Muscle of back (tissue), 13 donors: ENCODE data around the gene CRTC2. TPM values are rescaled to one million over a fixed set of nuclear protein-coding genes. Genes with fewer than 3 reads are reported as not detected.
"Not testable (repeated sequence)": the region's sequence is repeated elsewhere in the genome, so short reads cannot be mapped to it uniquely, and the experiment has no call there.

Source experiments
- DNase-seq, 3 donors: peaks; one replicate each; pipeline versions ENCODE4 v3.0.0 to v3.0.0-alpha.2; 2013
- long read RNA-seq, 9 donors: transcript quantifications; one replicate each; lab custom pipeline, GENCODE V29; 2026
- polyA plus RNA-seq, 10 donors: library from polyadenylated mRNA; unstranded; fragments of 120-200 nt; gene quantifications; one replicate each; pipeline ENCODE4 v1.2.1, GENCODE V29; 2013; ENCODE audit not compliant: insufficient read length in 10 of 10

The CRTC2 gene, protein sequence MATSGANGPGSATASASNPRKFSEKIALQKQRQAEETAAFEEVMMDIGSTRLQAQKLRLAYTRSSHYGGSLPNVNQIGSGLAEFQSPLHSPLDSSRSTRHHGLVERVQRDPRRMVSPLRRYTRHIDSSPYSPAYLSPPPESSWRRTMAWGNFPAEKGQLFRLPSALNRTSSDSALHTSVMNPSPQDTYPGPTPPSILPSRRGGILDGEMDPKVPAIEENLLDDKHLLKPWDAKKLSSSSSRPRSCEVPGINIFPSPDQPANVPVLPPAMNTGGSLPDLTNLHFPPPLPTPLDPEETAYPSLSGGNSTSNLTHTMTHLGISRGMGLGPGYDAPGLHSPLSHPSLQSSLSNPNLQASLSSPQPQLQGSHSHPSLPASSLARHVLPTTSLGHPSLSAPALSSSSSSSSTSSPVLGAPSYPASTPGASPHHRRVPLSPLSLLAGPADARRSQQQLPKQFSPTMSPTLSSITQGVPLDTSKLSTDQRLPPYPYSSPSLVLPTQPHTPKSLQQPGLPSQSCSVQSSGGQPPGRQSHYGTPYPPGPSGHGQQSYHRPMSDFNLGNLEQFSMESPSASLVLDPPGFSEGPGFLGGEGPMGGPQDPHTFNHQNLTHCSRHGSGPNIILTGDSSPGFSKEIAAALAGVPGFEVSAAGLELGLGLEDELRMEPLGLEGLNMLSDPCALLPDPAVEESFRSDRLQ
- polyA plus RNA-seq: 10 to 100 TPM; 16.2 to 30.6 (median 21.2) TPM
- long read RNA-seq, donor 1: 0 reads
- long read RNA-seq, donor 2, partial matches to known transcripts: 0 of 2 reads
- long read RNA-seq, donor 2, other reads (novel, unspliced or antisense): 0 of 2 reads
- long read RNA-seq, donor 3: 0 reads
- long read RNA-seq, donor 4: 0 reads
- long read RNA-seq, donor 5, partial matches to known transcripts: 5 of 6 reads
- long read RNA-seq, donor 5, other reads (novel, unspliced or antisense): 0 of 6 reads
- long read RNA-seq, donor 6, partial matches to known transcripts: 0 of 1 reads
- long read RNA-seq, donor 6, other reads (novel, unspliced or antisense): 0 of 1 reads
- long read RNA-seq, donor 7, partial matches to known transcripts: 0 of 2 reads
- long read RNA-seq, donor 7, other reads (novel, unspliced or antisense): 0 of 2 reads
- long read RNA-seq, donor 8, partial matches to known transcripts: 0 of 1 reads
- long read RNA-seq, donor 8, other reads (novel, unspliced or antisense): 0 of 1 reads
- long read RNA-seq, donor 9, partial matches to known transcripts: 0 of 1 reads
- long read RNA-seq, donor 9, other reads (novel, unspliced or antisense): 0 of 1 reads

DNA sequence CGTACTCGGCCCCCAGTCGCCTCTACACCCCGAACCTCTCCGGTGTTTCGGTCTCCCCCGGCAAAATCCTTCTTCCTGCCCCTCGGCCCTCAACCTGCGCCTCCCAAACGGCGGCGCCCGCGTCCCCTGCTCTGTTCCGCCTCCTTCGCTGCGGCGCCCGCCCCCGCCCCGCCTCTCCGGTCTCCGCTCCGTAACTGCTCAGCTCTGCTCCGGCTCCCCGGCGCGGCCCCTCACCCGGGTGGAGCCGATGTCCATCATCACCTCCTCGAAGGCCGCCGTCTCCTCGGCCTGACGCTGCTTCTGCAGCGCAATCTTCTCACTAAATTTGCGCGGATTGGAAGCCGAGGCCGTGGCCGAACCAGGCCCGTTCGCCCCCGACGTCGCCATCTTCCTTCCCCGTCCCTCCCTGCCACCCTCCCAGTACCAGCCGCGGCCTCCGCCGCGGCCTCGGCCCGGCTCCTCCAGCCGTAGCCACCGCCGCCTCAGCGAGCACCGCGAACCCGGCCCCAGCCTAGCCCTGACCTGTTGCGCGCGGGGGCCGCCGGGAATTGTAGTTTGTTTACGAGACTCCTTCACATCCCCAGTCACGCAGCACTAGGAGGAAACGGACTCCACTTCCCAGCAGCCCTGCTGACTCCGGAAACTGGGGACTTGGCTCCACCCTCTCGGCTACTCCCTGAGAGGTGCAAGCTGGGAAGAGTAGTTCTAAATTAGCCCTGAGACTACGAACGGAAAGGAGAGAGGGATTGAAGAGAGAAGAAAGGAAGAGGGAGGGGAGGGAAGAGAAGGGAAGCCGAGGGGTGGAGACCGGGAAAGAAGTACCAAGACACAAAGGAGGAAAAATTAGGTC is at the start of gene CRTC2:
CRTC2 (minus strand) TSS at position 502 of the 850 bp plus-strand sequence; CDS start at position 387, 115 bp downstream.
- DNase-seq: peak; percentile 98 to 99 (median 98)

DNA sequence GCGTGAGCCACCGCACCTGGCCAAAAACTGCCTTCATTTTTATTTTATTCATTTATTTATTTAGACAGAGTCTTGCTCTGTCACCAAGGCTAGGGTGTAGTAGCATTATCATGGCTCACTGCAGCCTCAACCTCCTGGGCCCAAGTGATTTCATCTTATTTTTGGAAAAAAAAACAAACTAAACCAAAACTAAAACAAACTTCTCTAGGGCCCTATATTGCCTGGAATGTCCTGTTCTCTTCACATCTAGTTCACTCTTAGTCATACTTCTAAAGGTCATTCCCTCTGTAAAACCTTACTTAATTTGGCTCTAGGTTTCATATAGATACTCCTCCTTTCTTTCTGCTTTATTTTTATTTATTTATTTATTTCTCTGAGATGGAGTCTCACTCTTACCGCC is 47.7 kb upstream of the CRTC2 start:
- no peak for DNase-seq

DNA sequence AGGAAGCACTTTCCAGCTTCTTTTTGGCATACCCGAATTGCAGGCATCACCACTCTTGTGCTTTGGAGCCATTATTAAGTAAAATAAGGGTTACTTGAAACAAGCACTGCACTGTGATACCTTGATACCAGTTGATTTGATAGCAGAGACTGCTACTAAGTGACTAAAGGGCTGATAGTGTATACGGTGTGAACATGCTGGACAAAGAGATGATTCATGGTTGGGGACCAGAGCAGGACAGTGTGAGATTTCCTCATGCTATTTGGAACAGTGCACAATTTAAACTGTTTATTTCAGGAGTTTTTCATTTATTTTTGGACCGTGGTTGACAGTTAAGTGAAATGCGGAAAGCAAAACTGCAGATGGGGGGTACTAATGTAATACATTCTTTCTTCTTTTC is 42.0 kb upstream of the CRTC2 start:
- no peak for DNase-seq

DNA sequence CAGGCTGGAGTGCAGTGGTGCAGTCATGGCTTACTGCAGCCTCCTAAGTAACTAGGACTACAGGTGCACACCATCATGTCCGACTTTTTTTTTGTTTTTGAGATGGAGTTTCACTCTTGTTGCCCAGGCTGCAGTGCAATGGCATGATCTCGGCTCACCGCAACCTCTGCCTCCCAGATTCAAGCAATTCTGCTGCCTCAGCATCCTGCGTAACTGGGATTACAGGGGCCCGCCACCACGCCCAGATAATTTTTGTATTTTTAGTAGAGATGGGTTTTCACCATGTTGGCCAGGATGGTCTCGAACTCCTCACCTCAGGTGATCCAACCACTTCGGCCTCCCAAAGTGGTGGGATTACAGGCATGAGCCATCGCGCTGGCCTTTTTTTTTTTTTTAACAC is 38.5 kb upstream of the CRTC2 start:
- not testable (repeated sequence) for DNase-seq

DNA sequence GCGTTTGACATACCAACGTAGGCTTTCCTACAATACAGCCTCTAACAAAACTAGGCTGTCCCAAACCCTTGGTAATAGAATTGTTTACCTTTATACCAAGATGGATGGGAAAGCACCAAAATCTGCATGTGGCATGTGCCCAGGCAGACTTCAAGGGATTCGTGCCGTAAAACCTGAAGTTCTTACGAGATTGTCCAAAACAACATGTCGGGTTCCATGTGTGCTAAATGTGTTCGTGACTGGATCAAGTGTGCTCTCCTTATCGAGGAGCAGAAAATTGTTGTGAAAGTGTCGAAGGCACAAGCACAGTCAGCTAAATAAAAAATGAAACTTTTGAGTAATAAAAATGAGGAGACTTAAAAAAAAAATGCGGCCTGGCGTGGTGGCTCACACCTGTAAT is 37.2 kb upstream of the CRTC2 start:
- no peak for DNase-seq

DNA sequence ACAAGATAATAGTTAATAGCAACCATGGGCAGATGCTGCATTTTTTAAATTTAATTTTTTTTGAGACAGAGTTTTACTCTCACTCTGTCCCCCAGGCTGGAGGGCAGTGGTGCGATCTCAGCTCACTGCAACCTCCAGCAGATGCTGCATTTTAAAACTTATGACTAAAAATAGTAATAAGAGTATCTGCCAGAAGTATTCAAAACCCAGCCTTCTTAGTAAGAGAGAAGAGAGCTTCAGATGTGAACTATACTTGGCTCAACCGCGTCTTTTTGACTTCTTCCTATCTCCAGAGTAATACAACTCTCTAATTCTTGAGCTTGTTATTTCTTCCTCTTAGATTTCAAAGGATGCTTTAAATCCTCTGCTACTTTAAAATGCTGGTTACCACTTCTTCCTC is 36.8 kb upstream of the CRTC2 start:
- DNase-seq: no peak

DNA sequence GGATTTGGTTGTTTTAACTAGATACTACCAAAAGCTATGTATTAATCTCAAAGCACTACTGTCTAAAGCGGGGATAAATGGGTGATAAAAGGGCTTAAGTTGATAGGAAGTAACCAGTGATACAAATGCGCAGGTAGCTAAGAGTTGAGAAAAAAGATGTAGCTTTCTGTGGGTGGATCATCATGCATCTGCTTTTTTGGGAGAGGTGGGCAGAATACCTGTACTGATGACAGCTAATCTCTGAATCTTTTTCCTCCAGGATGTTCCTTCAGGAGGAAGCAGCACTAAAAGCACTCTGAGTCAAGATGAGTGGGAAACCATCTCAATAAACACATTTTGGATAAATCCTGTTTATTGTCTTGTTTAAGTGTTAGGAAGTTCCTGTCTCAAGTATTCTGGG is 33.4 kb upstream of the CRTC2 start:
- DNase-seq: no peak

DNA sequence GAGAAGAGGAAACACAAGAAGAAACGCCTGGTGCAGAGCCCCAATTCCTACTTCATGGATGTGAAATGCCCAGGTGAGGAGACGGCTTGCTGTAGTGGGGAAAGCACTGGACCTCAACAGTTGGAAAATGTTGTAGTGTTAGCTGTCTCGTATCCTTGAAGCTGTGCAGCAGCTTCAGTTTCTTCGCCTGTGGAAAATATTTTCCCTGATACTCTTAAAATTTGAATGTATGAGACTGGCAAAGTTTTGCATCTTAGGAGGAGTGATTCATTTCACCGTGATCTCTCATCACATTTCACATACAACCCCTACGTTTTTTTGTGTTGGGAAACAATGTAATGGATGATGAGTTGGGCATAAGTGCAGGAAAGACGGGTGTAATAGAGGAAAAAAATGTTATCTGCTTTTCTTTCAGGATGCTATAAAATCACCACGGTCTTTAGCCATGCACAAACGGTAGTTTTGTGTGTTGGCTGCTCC is 32.8 kb upstream of the CRTC2 start:
- DNase-seq: no peak

DNA sequence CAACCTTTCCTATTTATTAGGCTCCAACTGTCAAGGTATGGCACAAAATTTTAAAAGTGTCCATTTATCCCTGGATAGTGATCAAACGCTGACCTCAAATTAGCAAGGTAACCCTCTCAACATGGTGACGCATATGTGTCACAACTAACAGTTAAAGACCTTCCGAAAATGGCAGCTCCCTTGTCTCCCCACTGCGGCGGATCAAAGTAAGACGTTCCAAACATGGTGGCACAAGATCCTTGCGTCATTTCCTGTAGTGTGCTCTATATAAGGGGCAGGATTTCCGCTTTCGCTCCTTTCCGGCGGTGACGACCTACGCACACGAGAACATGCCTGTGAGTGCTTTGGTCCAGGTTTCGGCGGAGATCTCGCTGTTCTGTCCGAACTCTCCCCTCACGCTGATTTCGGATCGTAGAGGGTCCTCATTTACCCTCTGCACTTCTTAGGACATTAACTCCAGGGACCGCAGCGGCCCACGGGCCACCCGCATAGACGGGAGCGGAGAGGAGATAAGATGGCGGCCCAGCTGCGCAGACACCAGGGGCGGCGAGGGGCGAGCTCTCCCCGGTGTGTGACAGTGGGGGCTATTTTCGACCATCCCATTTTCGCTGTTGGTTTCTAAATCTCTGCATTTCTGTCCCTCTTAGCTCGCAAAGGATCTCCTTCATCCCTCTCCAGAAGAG is 32.2 kb upstream of the CRTC2 start, which contains the start of gene RPS27:
RPS27 (plus strand) TSS at position 295 of the 683 bp plus-strand sequence; CDS start at position 330, 35 bp downstream.
- peak; percentile 97 to 99 (median 98) for DNase-seq

DNA sequence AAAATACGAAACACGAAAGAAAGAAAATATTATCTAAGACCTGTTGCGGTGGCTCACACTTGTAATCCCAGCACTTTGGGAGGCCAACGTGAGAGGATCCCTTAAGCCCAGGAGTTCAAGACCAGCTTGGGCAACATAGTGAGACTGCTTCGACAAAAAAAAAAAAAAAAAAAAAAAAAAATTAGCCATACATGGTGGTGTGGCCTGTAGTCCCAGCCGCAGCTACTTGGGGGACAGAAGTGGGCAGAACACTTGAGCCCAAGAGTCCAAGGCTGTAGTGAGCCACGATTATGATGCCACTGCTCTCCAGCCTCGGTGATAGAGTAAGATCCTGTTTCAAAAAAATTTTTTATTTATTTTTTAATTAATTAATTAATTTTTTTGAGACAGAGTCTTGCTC is 29.2 kb upstream of the CRTC2 start:
- no peak for DNase-seq

DNA sequence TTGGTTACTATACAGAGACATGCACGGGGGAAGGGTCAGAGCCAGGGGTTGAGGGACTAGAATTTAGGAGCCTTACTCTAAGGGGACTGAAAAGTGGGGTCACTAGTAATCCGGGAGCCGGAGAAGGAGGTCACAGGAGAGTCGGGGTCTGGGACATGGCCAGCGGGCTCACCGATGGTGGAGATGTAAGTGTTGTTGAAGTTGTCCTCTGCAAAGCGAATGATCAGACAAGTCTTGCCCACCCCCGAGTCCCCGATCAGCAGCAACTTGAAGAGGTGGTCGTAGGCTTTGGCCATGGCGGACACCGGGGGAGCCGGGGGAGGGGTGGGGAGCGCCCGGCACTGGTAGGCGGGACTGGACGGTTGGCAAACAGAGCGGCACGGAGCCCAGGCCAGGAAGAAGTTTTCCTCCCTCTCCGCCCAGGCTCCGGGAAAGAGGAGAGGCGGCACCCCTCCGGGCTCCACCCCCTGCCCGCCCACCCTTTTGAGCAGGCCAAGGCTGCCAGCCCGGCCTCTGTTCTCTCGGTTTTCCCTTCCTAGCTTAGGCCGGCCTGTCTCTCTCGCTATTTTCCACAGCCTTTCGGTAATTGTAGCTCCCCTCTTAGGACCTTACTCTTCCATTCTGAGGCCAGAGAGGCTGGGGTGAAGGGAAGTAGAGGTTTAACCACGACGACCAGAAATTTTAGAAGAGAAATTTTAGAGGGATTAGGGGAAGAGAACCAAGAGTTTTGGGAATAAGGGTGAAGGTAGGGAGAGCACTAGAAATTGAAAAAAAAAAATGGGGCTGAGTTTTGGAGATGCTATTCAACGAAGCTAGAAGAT is 27.7 kb upstream of the CRTC2 start, which contains the start of gene RAB13:
RAB13 (minus strand) TSS at position 399 of the 821 bp plus-strand sequence; CDS start at position 296, 103 bp downstream.
- peak; percentile 83 to 92 (median 86) for DNase-seq

DNA sequence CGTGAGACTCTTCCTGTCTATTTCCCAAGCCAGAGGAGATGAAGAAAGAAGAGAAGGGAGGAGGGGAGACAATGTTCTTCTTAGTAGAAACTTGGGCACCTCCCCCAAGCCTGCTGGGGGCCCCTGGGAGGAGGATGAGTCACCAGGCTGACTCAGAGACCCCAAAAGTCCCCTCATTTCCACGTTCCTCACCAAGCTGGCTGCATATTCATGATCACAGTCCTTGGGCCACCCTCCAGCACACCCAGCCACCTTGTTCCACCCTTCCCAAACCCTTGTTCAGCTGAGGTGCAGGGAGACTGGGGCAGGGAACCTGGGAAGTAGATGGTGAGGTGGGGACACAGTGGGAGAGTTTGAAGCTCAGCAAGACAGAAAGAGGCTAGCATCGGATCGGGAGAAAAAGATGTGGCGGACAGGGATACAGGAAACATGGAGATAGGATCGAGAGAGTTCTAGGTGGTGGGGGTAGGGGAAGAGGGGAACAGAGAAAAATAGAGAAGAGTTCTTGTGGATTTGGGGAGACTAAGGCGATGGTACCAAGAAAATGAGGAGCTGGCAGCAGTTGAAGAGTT is 27.0 kb upstream of the CRTC2 start:
- peak in 2 of 3 donors; percentile 62 to 69 for DNase-seq

DNA sequence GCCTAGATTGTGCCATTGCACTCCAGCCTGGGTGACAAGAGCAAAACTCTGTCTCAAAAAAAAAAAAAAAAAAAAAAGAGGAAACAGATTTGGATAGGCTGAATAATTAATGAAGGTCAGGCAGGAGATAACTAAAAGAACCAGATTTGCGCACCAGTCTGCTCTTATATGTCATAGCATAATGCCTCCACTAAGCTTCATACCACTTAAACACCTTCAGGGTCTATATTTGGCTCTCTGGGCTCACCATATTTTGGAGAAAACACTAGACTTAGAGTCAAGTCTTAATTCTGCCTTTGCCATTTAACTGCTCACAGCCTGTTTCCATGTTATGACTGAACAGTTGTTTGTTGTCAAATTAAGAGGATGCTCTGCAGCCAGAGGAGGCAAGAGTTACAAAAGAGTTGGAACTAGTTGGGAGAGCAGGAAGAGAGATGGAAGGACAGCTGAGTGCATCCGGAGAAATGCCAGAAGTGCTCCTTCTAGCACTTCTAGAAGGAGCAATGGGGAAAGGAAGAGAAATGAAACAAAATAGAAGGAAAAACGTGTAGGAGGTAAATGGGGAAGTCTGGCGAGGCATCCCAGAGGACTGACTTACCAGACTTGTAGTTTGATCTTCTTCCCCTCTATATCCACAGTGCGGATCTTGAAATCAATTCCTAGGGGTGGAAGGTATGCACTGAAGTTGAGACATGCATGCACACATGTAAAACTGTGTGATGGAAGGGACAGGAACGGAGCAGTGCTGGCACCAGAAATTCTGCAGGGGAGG is 25.9 kb upstream of the CRTC2 start:
- DNase-seq: no peak

DNA sequence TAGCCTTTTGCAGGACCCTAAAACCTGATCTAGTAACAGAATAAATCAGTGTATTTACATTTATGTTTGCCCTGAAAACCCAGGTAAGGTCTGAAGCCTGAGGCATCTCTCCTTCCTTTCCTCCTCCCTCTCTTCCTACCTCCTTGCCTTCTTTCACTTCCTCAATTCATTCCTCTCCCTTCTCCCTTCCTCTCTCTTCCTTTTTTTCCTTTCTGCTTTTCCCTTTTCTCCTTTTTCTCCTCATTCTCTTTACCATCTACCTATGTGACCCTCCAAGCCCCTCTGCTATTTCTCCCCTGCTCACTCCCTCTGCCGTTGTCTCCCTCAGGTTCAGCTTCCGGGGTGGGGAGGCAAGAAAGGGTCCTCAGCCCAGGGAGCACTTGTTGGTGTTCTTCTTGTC is 23.3 kb upstream of the CRTC2 start:
- not testable (repeated sequence) for DNase-seq

DNA sequence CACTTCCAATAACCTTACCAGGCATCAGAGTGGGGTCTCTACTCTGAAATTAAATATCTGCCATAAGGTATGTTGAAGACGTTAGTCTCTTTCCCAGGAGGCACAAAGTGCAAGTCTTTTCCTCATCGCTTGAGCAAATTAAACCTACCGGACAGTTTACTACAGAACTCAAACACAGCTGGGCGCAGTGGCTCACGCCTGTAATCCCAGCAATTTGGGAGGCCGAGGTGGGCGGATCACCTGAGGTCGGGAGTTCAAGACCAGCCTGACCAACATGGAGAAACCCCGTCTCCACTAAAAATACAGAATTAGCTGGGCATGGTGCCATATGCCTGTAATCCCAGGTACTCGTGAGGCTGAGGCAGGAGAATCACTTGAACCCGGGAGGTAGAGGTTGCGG is 20.7 kb upstream of the CRTC2 start:
- not testable (repeated sequence) for DNase-seq

DNA sequence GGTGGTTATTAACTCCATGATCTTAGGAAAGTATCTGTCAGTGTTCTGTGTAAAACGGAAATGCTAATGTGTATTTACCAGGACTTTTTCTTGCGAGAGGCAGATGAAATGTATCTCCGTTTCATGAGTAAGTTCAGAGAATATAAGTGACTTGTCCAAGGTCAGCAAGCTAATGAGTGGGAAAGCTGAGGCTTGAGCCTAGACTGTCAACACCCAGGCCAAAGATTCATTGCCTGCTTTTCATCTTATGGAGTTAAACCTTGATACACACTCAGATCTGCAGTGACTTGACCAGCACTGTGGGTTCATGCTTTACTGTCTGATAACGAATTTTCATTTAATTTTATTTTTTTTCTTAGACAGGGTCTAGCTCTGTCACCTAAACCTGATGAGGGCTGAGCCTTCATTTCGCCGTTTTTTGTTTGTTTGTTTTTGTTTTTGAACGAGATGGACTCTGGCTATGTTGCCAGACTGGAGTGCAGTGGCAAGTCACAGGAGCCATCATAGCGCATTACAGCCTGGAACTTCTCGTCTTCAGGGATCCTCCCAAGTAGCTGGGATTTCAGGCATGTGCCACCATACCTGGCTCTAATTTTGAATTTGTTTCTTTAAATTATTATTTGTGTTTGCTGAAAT is 20.0 kb upstream of the CRTC2 start:
- no peak for DNase-seq
